ENCODE data around the gene FLNC. TPM values are rescaled to one million over a fixed set of nuclear protein-coding genes. Genes with fewer than 3 reads are reported as not detected.

The FLNC gene
- polyA plus RNA-seq, 1 donor from 2014 or later = 0.36 TPM

DNA sequence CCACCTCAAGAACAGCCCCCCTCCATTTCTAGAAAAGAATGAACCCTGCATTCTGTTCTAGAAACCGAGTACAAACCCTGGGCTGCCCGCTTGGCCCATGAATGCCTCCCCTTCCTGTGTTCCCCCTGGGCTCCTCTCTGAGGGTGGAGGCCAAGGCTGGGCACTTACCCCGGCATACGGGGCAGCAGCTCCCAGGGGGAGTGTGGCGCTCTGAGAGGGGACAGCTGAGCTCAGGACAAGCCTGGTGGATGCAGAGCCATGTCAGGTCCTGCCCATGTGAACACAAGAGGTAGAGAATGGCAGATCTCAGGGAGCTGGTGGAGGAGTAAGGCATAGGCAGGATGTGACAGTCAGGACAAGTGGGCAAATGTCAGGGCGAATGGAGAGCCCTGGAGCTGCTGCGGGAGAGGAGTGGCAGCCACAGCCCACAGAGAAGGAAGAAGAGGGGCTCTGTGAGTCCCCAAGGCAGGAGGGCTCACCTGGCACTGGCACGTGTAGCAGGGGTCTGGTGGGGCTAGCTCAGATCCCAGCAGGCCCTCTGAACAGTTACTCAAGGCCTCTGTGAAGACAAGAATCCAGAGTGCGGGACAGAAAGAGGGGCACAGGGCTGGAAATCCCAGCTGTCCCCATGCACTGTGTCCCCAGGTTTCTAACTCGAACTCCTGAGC is 51.4 kb downstream of the FLNC start:
- no peaks in the 10 kb centered on the region for H3K27me3 ChIP-seq (ENCODE audit: insufficient read depth, low read depth, low read length)
- H2AFZ ChIP-seq (ENCODE audit: low read depth, low read length) = no peak overlapping the region
- no peaks in the 10 kb centered on the region for H3K9me2 ChIP-seq (ENCODE audit: insufficient read depth, low read length)
- no peak overlapping the region for H3K9ac ChIP-seq (ENCODE audit: low read length)
- H4K20me1 ChIP-seq (ENCODE audit: insufficient read depth) = no peaks in the 10 kb centered on the region
- H3K4me2 ChIP-seq (ENCODE audit: low read length) = no peak overlapping the region
- TF ChIP-seq EP300 (conservative IDR thresholded peaks at IDR 0.05; ENCODE audit: poor library complexity, severe bottlenecking) (no peak), SMC3 (conservative IDR thresholded peaks at IDR 0.05; ENCODE audit: poor library complexity) (no peak), RAD21 (conservative IDR thresholded peaks at IDR 0.05) (no peak), EZH2 (IDR thresholded peaks at IDR 0.05; ENCODE audit: borderline replicate concordance, insufficient read depth, low read length, poor library complexity, severe bottlenecking) (no peak), TAF1 (IDR thresholded peaks at IDR 0.05; ENCODE audit: low read depth) (no peak), POLR2AphosphoS5 (IDR thresholded peaks at IDR 0.05) (no peak)
- TF ChIP-seq, protein P1, sequence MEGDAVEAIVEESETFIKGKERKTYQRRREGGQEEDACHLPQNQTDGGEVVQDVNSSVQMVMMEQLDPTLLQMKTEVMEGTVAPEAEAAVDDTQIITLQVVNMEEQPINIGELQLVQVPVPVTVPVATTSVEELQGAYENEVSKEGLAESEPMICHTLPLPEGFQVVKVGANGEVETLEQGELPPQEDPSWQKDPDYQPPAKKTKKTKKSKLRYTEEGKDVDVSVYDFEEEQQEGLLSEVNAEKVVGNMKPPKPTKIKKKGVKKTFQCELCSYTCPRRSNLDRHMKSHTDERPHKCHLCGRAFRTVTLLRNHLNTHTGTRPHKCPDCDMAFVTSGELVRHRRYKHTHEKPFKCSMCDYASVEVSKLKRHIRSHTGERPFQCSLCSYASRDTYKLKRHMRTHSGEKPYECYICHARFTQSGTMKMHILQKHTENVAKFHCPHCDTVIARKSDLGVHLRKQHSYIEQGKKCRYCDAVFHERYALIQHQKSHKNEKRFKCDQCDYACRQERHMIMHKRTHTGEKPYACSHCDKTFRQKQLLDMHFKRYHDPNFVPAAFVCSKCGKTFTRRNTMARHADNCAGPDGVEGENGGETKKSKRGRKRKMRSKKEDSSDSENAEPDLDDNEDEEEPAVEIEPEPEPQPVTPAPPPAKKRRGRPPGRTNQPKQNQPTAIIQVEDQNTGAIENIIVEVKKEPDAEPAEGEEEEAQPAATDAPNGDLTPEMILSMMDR (IDR thresholded peaks at IDR 0.05; ENCODE audit: poor library complexity, severe bottlenecking) = no peak
- TF ChIP-seq, protein P2, sequence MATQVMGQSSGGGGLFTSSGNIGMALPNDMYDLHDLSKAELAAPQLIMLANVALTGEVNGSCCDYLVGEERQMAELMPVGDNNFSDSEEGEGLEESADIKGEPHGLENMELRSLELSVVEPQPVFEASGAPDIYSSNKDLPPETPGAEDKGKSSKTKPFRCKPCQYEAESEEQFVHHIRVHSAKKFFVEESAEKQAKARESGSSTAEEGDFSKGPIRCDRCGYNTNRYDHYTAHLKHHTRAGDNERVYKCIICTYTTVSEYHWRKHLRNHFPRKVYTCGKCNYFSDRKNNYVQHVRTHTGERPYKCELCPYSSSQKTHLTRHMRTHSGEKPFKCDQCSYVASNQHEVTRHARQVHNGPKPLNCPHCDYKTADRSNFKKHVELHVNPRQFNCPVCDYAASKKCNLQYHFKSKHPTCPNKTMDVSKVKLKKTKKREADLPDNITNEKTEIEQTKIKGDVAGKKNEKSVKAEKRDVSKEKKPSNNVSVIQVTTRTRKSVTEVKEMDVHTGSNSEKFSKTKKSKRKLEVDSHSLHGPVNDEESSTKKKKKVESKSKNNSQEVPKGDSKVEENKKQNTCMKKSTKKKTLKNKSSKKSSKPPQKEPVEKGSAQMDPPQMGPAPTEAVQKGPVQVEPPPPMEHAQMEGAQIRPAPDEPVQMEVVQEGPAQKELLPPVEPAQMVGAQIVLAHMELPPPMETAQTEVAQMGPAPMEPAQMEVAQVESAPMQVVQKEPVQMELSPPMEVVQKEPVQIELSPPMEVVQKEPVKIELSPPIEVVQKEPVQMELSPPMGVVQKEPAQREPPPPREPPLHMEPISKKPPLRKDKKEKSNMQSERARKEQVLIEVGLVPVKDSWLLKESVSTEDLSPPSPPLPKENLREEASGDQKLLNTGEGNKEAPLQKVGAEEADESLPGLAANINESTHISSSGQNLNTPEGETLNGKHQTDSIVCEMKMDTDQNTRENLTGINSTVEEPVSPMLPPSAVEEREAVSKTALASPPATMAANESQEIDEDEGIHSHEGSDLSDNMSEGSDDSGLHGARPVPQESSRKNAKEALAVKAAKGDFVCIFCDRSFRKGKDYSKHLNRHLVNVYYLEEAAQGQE (IDR thresholded peaks at IDR 0.05; ENCODE audit: borderline replicate concordance) = no peak
- H3K79me2 ChIP-seq (replicated peaks; ENCODE audit: insufficient read depth, low read length) = no peaks in the 10 kb centered on the region
- H3K27ac ChIP-seq (ENCODE audit: low read length) = no peak overlapping the region
- no peak overlapping the region for H3K4me3 ChIP-seq (ENCODE audit: low read length)
- no peaks in the 10 kb centered on the region for H3F3A ChIP-seq (ENCODE audit: insufficient read depth, low read length, poor library complexity, severe bottlenecking)
- H3K9me3 ChIP-seq (ENCODE audit: low read length) = no peaks in the 10 kb centered on the region
- no peaks in the 10 kb centered on the region for H3K36me3 ChIP-seq (ENCODE audit: insufficient read depth, low read length)

DNA sequence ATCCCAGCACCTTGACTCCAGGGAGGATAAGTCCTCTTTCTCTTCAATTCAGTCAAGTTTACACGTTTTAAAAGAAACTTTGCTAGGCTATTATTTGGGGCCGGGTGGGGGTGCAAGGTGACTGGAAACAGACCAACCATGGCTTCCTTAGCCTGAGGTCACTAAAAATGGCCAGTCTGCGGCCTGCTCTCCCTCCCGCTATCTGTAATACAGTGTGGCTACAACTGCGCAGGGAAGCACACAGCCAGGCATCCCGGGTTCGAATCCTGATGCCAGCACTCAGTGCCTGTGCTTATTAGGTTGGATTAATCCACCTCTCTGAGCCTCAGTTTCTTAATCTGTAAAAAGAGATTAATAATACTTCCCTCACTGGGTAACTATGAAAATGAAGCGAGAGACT is 51.9 kb downstream of the FLNC start:
- H3F3A ChIP-seq (ENCODE audit: insufficient read depth, low read length, poor library complexity, severe bottlenecking) = no peaks in the 10 kb centered on the region
- no peak overlapping the region for H3K9ac ChIP-seq (ENCODE audit: low read length)
- H3K79me2 ChIP-seq (replicated peaks; ENCODE audit: insufficient read depth, low read length) = no peaks in the 10 kb centered on the region
- no peaks in the 10 kb centered on the region for H3K36me3 ChIP-seq (ENCODE audit: insufficient read depth, low read length)
- no peak overlapping the region for H3K27ac ChIP-seq (ENCODE audit: low read length)
- H3K27me3 ChIP-seq (ENCODE audit: insufficient read depth, low read depth, low read length) = no peaks in the 10 kb centered on the region
- TF ChIP-seq SMC3 (conservative IDR thresholded peaks at IDR 0.05; ENCODE audit: poor library complexity) (no peak), EZH2 (IDR thresholded peaks at IDR 0.05; ENCODE audit: borderline replicate concordance, insufficient read depth, low read length, poor library complexity, severe bottlenecking) (no peak), TAF1 (IDR thresholded peaks at IDR 0.05; ENCODE audit: low read depth) (no peak), RAD21 (conservative IDR thresholded peaks at IDR 0.05) (no peak), EP300 (conservative IDR thresholded peaks at IDR 0.05; ENCODE audit: poor library complexity, severe bottlenecking) (no peak), POLR2AphosphoS5 (IDR thresholded peaks at IDR 0.05) (no peak), MXI1 (conservative IDR thresholded peaks at IDR 0.05; ENCODE audit: poor library complexity, severe bottlenecking) (no peak)
- TF ChIP-seq, protein P2 (IDR thresholded peaks at IDR 0.05; ENCODE audit: borderline replicate concordance) = no peak
- TF ChIP-seq, protein P1 (IDR thresholded peaks at IDR 0.05; ENCODE audit: poor library complexity, severe bottlenecking) = no peak
- H3K9me3 ChIP-seq (ENCODE audit: low read length) = no peaks in the 10 kb centered on the region
- no peaks in the 10 kb centered on the region for H4K20me1 ChIP-seq (ENCODE audit: insufficient read depth)
- no peaks in the 10 kb centered on the region for H3K9me2 ChIP-seq (ENCODE audit: insufficient read depth, low read length)
- no peak overlapping the region for H3K4me2 ChIP-seq (ENCODE audit: low read length)
- H2AFZ ChIP-seq (ENCODE audit: low read depth, low read length) = no peak overlapping the region
- no peak overlapping the region for H3K4me3 ChIP-seq (ENCODE audit: low read length)
